ENCODE results near the gene PIPOX. TPM values are rescaled to one million over a fixed set of nuclear protein-coding genes. Genes with fewer than 3 reads are reported as not detected.

PIPOX gene
- total RNA-seq, 1 donor, result 1.7 TPM

GRCh38 chr17:29038085-29038795 is 4.7 kb upstream of the PIPOX start:
- H3K4me3 ChIP-seq (ENCODE audit: low read depth, low read length), result no peak overlapping the region
- no peak for TF ChIP-seq CTCF (IDR thresholded peaks at IDR 0.05; ENCODE audit: insufficient read depth, low read depth, low read length)
- DNase-seq (ENCODE audit: low read depth), result no peak

GRCh38 chr17:29039764-29040598 is 3.0 kb upstream of the PIPOX start:
- TF ChIP-seq CTCF (IDR thresholded peaks at IDR 0.05; ENCODE audit: insufficient read depth, low read depth, low read length), result no peak

GRCh38 chr17:29041091-29041490 is 1.9 kb upstream of the PIPOX start:
- no peak for TF ChIP-seq CTCF (IDR thresholded peaks at IDR 0.05; ENCODE audit: insufficient read depth, low read depth, low read length)
- DNase-seq (ENCODE audit: low read depth), result no peak
- no peak overlapping the region for H3K4me3 ChIP-seq (ENCODE audit: low read depth, low read length)

More at GRCh38 chr17:29039764-29040598, 3.0 kb upstream of the PIPOX start:
- DNase-seq (ENCODE audit: low read depth), result peak; percentile 57
- H3K4me3 ChIP-seq (ENCODE audit: low read depth, low read length), result no peak overlapping the region

- TF ChIP-seq CTCF (IDR thresholded peaks at IDR 0.05; ENCODE audit: insufficient read depth, low read depth, low read length), result no peak
- no peak overlapping the region for H3K4me3 ChIP-seq (ENCODE audit: low read depth, low read length)
- DNase-seq (ENCODE audit: low read depth), result no peak
Measured at GRCh38 chr17:29041571-29041970, 1.4 kb upstream of the PIPOX start.

- H3K4me3 ChIP-seq (ENCODE audit: low read depth, low read length), result no peak overlapping the region
- DNase-seq (ENCODE audit: low read depth), result no peak
- no peak for TF ChIP-seq CTCF (IDR thresholded peaks at IDR 0.05; ENCODE audit: insufficient read depth, low read depth, low read length)
Measured at GRCh38 chr17:29042026-29042678, 789 bp upstream of the PIPOX start.

GRCh38 chr17:29043539-29044145 is 701 bp downstream of the PIPOX start:
- no peak for TF ChIP-seq CTCF (IDR thresholded peaks at IDR 0.05; ENCODE audit: insufficient read depth, low read depth, low read length)
- H3K4me3 ChIP-seq (ENCODE audit: low read depth, low read length), result no peak overlapping the region
- no peak for DNase-seq (ENCODE audit: low read depth)
